BE2C (cell line): ENCODE data around the gene KLK1.

Experiments
- DNase-seq: peaks from one replicate; pipeline ENCODE4 v3.0.0-alpha.2; 2020
- H3K27me3 ChIP-seq: fragments of 250-450 bp; sonication (Bioruptor Pico); 2 replicates; pipeline ENCODE4 v1.5.1; 2020; ENCODE audit warnings: mild to moderate bottlenecking
- H3K36me3 ChIP-seq: fragments of 250-450 bp; sonication (Bioruptor Pico); 2 replicates; pipeline ENCODE4 v1.5.1; 2020; ENCODE audit warnings: mild to moderate bottlenecking
- H3K4me1 ChIP-seq: fragments of 250-450 bp; sonication (Bioruptor Pico); 2 replicates; pipeline ENCODE4 v1.5.1; 2020
- H3K4me3 ChIP-seq: 2 replicates; pipeline ENCODE4 v1.5.1; 2011; ENCODE audit warnings: low read depth, low read length
- H3K9me3 ChIP-seq: fragments of 250-450 bp; sonication (Bioruptor Pico); 2 replicates; pipeline ENCODE4 v1.5.1; 2020
- CTCF ChIP-seq: IDR thresholded peaks from 2 replicates; pipeline ENCODE4 v1.5.1; 2012; ENCODE audit warnings: mild to moderate bottlenecking, low read depth, low read length

The KLK1 gene

GRCh38 chr19:50835103-50835784, 11.7 kb upstream of the KLK1 start:
- Histone ChIP-seq H3K27me3 (no peaks in the 10 kb centered on the region), H3K36me3 (no peaks in the 10 kb centered on the region), H3K9me3 (no peaks in the 10 kb centered on the region), H3K4me3 (peak overlapping the region; percentile 74), H3K4me1 (peaks cover 4% of the 10 kb centered on the region)
- no peak for DNase-seq
- no peak for TF ChIP-seq CTCF

- Histone ChIP-seq H3K4me1 (peaks cover 7% of the 10 kb centered on the region), H3K27me3 (no peaks in the 10 kb centered on the region), H3K9me3 (no peaks in the 10 kb centered on the region), H3K4me3 (no peak overlapping the region), H3K36me3 (no peaks in the 10 kb centered on the region)
- TF ChIP-seq CTCF = no peak
- DNase-seq = no peak
Measured at GRCh38 chr19:50833802-50834167, 10.2 kb upstream of the KLK1 start.

DNA sequence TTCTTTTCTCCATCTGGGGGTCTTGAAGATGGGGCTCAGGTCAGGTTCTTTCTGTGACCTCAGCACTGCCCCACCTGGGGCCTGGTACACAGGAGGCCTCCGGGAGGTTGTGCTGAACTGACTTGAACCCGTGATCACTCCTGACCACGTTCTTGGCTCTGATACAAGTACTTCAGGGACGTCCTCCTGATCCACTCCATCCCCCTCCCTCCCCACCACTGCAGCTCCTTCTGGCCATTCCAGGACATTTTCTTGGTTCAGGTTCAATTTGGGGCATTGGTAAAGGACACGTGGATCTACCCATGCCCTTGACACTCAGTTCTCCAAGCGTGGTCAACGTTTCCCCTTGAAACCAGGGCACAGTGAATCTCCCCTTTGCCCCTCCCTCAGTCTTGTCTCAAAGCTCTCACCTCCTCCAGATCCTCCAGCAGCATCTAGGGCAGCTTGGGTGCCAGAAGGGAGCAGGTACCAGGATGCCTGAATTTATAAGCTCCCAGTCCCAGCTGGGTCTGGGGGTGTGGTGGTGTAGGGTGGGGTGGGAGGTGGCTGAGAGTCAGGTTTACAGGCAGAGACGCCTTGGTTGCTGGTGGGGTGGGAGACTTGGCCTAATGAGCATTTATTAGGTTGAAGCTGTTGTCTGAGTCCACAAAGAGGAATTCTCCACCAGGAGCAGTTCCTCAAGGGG, 9.7 kb upstream of the KLK1 start, which contains the start of gene KLK15:
Gene KLK15, minus strand, starts transcription at position 458 of the 685 bp plus-strand sequence. CDS start 2,082 bp downstream, outside the sequence.
- DNase-seq = no peak
- Histone ChIP-seq H3K36me3 (no peaks in the 10 kb centered on the region), H3K27me3 (no peaks in the 10 kb centered on the region), H3K9me3 (no peaks in the 10 kb centered on the region), H3K4me3 (no peak within 1 kb of the TSS), H3K4me1 (peaks cover 7% of the 10 kb centered on the region)
- TF ChIP-seq CTCF = no peak

GRCh38 chr19:50832666-50833065, 9.1 kb upstream of the KLK1 start:
- no peak for TF ChIP-seq CTCF
- Histone ChIP-seq H3K27me3 (no peaks in the 10 kb centered on the region), H3K36me3 (no peaks in the 10 kb centered on the region), H3K4me1 (peaks cover 7% of the 10 kb centered on the region), H3K9me3 (no peaks in the 10 kb centered on the region), H3K4me3 (no peak overlapping the region)
- no peak for DNase-seq

GRCh38 chr19:50831026-50831396, 7.4 kb upstream of the KLK1 start:
- DNase-seq = no peak
- Histone ChIP-seq H3K27me3 (no peaks in the 10 kb centered on the region), H3K36me3 (no peaks in the 10 kb centered on the region), H3K4me1 (peaks cover 7% of the 10 kb centered on the region), H3K9me3 (no peaks in the 10 kb centered on the region), H3K4me3 (no peak overlapping the region)
- TF ChIP-seq CTCF = no peak
